AG10803 (cell line): Measurements from ENCODE around the gene STIM1.
A peak's percentile ranks its signal among the peaks of the same experiment; 100 is the strongest.

Experiments used
- DNase-seq: peaks from one replicate; pipeline ENCODE4 v3.0.0; 2010; ENCODE audit warnings: low read depth
- H3K4me3 ChIP-seq: 2 replicates; pipeline ENCODE4 v1.5.1; 2011; ENCODE audit warnings: mild to moderate bottlenecking, low read length, control low read depth
- TF ChIP-seq, protein P1 (sequence below): conservative IDR thresholded peaks from 2 replicates; pipeline ENCODE4 v1.5.1; 2011; ENCODE audit warnings: mild to moderate bottlenecking, low read length, control low read depth, inconsistent platforms

The STIM1 gene

DNA sequence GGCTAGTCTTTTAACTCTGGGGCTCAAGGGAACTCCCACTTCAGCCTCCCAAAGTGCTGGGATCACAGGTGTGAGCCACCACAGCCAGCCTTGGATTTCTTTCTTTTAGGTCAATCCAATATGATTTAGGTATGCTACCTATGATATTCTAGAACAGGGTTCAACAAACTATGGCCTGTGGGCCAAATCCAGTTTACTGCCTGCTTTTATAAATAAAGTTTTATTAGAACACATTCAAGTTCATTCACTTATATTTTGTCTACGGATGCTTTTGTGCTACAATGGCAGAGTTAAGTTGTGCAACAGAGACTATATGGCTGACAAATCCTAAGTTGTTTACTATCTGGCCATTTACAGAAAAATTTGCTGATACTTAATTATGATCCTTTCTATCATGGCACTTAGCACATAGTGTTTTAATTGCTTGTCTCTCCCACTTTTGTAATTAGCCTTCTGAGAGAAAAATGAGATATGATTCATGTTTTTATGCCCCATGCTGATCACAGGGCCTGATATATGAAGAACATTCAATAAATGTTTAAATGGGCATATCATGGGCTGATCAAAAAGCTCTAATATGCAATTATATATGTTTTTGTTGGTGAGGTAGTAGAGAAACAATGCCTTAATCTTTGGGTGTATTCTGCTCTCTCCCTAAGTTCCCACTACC is 109.6 kb downstream of the STIM1 start:
- TF ChIP-seq, protein P1, sequence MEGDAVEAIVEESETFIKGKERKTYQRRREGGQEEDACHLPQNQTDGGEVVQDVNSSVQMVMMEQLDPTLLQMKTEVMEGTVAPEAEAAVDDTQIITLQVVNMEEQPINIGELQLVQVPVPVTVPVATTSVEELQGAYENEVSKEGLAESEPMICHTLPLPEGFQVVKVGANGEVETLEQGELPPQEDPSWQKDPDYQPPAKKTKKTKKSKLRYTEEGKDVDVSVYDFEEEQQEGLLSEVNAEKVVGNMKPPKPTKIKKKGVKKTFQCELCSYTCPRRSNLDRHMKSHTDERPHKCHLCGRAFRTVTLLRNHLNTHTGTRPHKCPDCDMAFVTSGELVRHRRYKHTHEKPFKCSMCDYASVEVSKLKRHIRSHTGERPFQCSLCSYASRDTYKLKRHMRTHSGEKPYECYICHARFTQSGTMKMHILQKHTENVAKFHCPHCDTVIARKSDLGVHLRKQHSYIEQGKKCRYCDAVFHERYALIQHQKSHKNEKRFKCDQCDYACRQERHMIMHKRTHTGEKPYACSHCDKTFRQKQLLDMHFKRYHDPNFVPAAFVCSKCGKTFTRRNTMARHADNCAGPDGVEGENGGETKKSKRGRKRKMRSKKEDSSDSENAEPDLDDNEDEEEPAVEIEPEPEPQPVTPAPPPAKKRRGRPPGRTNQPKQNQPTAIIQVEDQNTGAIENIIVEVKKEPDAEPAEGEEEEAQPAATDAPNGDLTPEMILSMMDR = no peak
- no peak overlapping the region for H3K4me3 ChIP-seq
- DNase-seq = no peak

DNA sequence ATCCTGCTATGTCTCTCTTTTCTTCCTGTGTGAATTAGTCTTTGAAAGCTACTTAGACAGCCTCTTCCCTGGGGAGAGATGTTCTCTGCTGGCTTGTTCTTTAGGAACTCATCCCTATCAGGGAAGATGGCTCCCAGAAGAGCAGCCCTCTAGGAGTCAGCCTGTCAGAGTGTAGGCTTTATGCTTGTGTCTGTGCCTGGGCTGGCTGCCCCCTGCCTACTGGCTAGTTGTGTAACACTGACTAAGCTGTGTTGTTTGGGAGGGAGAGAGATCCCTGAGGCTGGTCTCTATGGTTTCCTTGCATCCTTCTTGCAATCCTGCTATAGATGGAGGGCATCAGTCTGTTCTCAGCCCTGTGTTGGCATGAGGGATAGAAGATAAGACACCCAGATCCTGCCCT is 112.2 kb downstream of the STIM1 start:
- TF ChIP-seq, protein P1 = no peak
- no peak for DNase-seq
- H3K4me3 ChIP-seq = no peak overlapping the region

DNA sequence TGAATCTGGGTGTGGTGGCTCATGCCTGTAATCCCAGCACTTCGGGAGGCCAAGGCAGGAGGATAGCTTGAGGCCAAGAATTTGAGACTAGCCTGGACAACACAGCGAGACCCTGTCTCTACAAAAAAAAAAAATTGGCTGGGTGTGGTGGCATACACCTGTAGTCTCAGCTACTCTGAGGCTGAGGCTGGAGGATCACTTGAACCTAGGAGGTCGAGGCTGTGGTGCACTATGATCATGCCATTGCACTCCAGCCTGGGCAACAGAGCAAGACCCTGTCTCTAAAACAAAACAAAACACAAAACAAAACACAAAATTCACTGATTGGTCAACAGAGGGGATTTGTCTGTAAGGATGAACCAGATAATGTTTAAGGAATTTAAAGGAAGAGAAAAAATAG is 113.7 kb downstream of the STIM1 start:
- TF ChIP-seq, protein P1 = no peak
- no peak overlapping the region for H3K4me3 ChIP-seq

DNA sequence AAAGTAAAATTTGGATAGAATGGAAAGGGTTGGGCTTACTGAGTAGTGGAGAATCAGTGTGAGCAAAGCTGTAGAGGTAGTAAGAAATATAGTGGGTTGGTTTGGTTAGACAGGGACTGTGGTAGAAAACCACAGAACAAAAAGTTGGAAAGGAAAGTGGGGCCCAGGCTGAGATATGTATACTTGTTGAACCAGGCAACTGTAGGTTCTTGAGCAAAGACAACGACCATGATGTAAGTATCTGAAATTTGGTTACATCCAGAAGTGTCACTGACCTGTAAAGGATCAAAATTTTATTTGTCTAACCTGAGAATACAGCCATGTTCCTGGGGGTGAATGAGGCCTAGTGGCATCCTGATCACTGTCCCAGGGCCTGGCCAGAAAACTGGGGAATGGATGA is 114.1 kb downstream of the STIM1 start:
- no peak for DNase-seq
- TF ChIP-seq, protein P1 = no peak
- H3K4me3 ChIP-seq = no peak overlapping the region

More for the DNA sequence above, 113.7 kb downstream of the STIM1 start:
- DNase-seq = no peak

DNA sequence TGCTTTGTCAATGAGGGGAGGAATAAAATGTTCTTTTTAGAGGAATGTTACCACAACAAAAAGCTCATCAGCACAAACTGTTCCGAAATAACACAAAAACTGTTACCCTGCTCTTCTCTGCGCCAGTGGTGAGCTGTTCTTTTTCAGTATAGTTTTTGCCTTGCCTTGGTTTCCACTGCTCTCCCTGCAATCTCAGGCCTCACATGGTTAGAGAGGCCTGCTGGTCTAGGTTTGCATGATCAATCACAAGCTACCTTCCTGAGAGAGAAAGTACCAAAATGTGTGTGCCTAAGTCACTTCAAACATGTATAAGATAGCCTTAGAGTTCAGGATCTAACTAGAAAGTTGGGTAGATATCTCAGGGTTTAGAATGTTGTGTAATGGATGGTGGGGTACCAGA is 114.6 kb downstream of the STIM1 start:
- no peak overlapping the region for H3K4me3 ChIP-seq
- TF ChIP-seq, protein P1 = no peak
- no peak for DNase-seq

DNA sequence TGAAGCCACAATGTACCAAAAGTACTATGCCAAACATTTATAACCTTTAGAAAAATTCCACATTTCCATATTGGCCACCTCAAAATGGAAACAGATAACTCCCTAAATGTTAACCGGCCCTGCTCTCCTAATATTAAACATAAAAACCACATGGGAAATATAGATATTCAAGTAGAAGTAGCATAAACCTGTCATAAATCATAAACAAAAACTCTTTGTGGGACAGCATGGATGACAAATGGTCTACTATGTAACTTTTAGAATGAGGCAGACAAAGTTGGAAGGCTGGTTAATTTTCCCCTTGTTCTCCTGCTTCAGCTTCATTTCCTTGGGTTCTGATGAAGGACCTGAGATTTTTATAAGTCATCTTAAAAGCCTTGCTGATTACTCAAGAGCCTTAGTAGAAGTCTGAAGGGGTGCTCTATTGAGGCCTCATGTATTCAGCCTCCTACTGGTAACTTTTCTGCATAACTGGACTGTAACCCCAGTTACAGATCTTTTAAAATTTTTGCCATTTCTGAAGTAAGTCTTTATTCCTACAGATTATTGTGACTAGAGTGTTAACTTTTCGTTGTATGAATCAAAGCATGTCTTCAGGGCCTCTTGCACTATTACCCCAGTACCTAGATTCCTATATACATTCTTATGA is 116.4 kb downstream of the STIM1 start:
- TF ChIP-seq, protein P1 = peak; percentile 38; the same call in 1 of the 2 replicates
- H3K4me3 ChIP-seq = no peak overlapping the region
- peak; percentile 58 for DNase-seq

DNA sequence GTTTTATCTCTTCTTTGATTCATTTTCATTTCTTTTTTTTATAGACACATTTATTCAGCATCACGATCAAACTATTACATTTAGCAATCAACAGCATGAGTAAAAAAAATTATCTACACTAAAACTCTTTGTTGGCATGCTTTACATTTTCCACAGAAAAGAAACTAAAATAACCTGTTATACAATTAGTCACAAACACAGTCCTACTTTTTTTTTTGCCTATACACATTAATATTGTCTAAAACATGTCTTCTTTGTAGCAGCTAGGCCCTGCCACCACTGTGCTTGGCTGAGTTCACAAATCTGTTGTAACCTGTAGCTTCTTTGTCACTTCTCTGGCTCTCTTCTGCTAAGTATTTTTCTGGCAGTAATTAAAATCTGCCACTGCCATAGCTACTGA is 117.0 kb downstream of the STIM1 start:
- no peak overlapping the region for H3K4me3 ChIP-seq
- TF ChIP-seq, protein P1 = no peak
- no peak for DNase-seq
